ENCODE results near the gene NDUFS7.
"Not testable (repeated sequence)": the region's sequence is repeated elsewhere in the genome, so short reads cannot be mapped to it uniquely, and the experiment has no call there.

The NDUFS7 gene

GRCh38 chr19:1432507-1432887 is 48.8 kb downstream of the NDUFS7 start:
- no peak for DNase-seq (ENCODE audit: low read depth in 2 of 2)

- DNase-seq (ENCODE audit: low read depth in 2 of 2) = no peak
Measured at GRCh38 chr19:1433119-1434039, 49.7 kb downstream of the NDUFS7 start.

GRCh38 chr19:1434040-1434366 is 50.3 kb downstream of the NDUFS7 start:
- no peak for DNase-seq (ENCODE audit: low read depth in 2 of 2)

- DNase-seq (ENCODE audit: low read depth in 2 of 2) = no peak
Measured at GRCh38 chr19:1434577-1435060, 50.9 kb downstream of the NDUFS7 start.

GRCh38 chr19:1435378-1435989 is 51.8 kb downstream of the NDUFS7 start:
- no peak for DNase-seq (ENCODE audit: low read depth in 2 of 2)

GRCh38 chr19:1437609-1438008 is 53.9 kb downstream of the NDUFS7 start:
- no peak for DNase-seq (ENCODE audit: low read depth in 2 of 2)

- peak; percentile 94 to 95 for DNase-seq (ENCODE audit: low read depth in 2 of 2)
Measured at GRCh38 chr19:1438035-1438932, 54.6 kb downstream of the NDUFS7 start, which contains the start of gene RPS15. TSS of gene RPS15 (plus strand) at chr19:1438396. CDS start at chr19:1438426, 30 bp downstream.

GRCh38 chr19:1438933-1439354 is 55.2 kb downstream of the NDUFS7 start:
- no peak for DNase-seq (ENCODE audit: low read depth in 2 of 2)

- not testable (repeated sequence) for DNase-seq (ENCODE audit: low read depth in 2 of 2)
Measured at GRCh38 chr19:1439525-1440417, 56.1 kb downstream of the NDUFS7 start.

- DNase-seq (ENCODE audit: low read depth in 2 of 2) = no peak
Measured at GRCh38 chr19:1440418-1440801, 56.7 kb downstream of the NDUFS7 start.

- no peak for DNase-seq (ENCODE audit: low read depth in 2 of 2)
Measured at GRCh38 chr19:1441022-1441426, 57.3 kb downstream of the NDUFS7 start.

GRCh38 chr19:1441677-1442438 is 58.2 kb downstream of the NDUFS7 start:
- no peak for DNase-seq (ENCODE audit: low read depth in 2 of 2)

All from stimulated activated CD8-positive, alpha-beta memory T cell treated with anti-CD3 and anti-CD28 coated beads, Interleukin-7, amount 100 ng/mL, for 1 hour (primary cell).